H9 (cell line): ENCODE results near the gene BRI3. TPM values are rescaled to one million over a fixed set of nuclear protein-coding genes. Genes with fewer than 3 reads are reported as not detected.

Experiments
- DNase-seq: peaks from one replicate; pipeline ENCODE4 v3.0.0-alpha.2; 2017
- H2AFZ ChIP-seq: one replicate; pipeline ENCODE4 v1.6.1; 2013; ENCODE audit warnings: mild to moderate bottlenecking, low read length, control low read depth, moderate library complexity
- H2AK5ac ChIP-seq: 2 replicates; pipeline ENCODE4 v1.6.1; 2013; ENCODE audit warnings: low read length, control low read depth, mixed read lengths; ENCODE audit not compliant: insufficient read length
- H2BK120ac ChIP-seq: one replicate; pipeline ENCODE4 v1.6.1; 2013; ENCODE audit warnings: low read depth, mild to moderate bottlenecking, low read length, control low read depth, inconsistent platforms; ENCODE audit not compliant: poor library complexity, severe bottlenecking
- H2BK12ac ChIP-seq: 2 replicates; pipeline ENCODE4 v1.6.1; 2013; ENCODE audit warnings: low read length, control low read depth, mixed read lengths, low read depth; ENCODE audit not compliant: insufficient read length
- H2BK15ac ChIP-seq: 2 replicates; pipeline ENCODE4 v1.6.1; 2013; ENCODE audit warnings: low read depth, low read length, control low read depth
- H2BK20ac ChIP-seq: one replicate; pipeline ENCODE4 v1.6.1; 2013; ENCODE audit warnings: low read depth, mild to moderate bottlenecking, low read length, control low read depth, inconsistent platforms; ENCODE audit not compliant: poor library complexity, severe bottlenecking
- H2BK5ac ChIP-seq: 2 replicates; pipeline ENCODE4 v1.6.1; 2013; ENCODE audit warnings: low read length, control low read depth, mixed read lengths; ENCODE audit not compliant: insufficient read length
- H3K14ac ChIP-seq: 2 replicates; pipeline ENCODE4 v1.6.1; 2013; ENCODE audit warnings: low read length, control low read depth; ENCODE audit not compliant: insufficient read depth
- H3K18ac ChIP-seq: 2 replicates; pipeline ENCODE4 v1.6.1; 2013; ENCODE audit warnings: low read depth, mild to moderate bottlenecking, mixed read lengths, low read length, control low read depth; ENCODE audit not compliant: insufficient read length
- H3K23ac ChIP-seq: 2 replicates; pipeline ENCODE4 v1.6.1; 2013; ENCODE audit warnings: low read length, control low read depth, mixed read lengths, low read depth; ENCODE audit not compliant: insufficient read length
- H3K23me2 ChIP-seq: 2 replicates; pipeline ENCODE4 v1.6.1; 2013; ENCODE audit warnings: low read depth, mild to moderate bottlenecking, mixed read lengths, low read length, control low read depth; ENCODE audit not compliant: insufficient read length, poor library complexity, severe bottlenecking
- H3K27ac ChIP-seq: 2 replicates; pipeline ENCODE4 v1.5.1; 2013; ENCODE audit warnings: low read length, control low read depth, mixed read lengths, low read depth; ENCODE audit not compliant: insufficient read length
- H3K27me3 ChIP-seq: 2 replicates; pipeline ENCODE4 v1.6.1; 2013; ENCODE audit warnings: low read length, control low read depth, inconsistent platforms; ENCODE audit not compliant: insufficient read depth
- H3K4ac ChIP-seq: 2 replicates; pipeline ENCODE4 v1.6.1; 2013; ENCODE audit warnings: low read depth, mild to moderate bottlenecking, control low read depth, inconsistent platforms, low read length, moderate library complexity
- H3K4me1 ChIP-seq: 2 replicates; pipeline ENCODE4 v1.6.1; 2013; ENCODE audit warnings: low read length, control low read depth, inconsistent platforms; ENCODE audit not compliant: insufficient read depth
- H3K4me2 ChIP-seq: 2 replicates; pipeline ENCODE4 v1.6.1; 2013; ENCODE audit warnings: low read length, control low read depth, mixed read lengths; ENCODE audit not compliant: insufficient read length, insufficient read depth
- H3K56ac ChIP-seq: 2 replicates; pipeline ENCODE4 v1.6.1; 2013; ENCODE audit warnings: low read depth, mild to moderate bottlenecking, mixed read lengths, low read length, control low read depth; ENCODE audit not compliant: insufficient read length
- H3K79me1 ChIP-seq: 2 replicates; pipeline ENCODE4 v1.6.1; 2013; ENCODE audit warnings: low read depth, mild to moderate bottlenecking, moderate library complexity, low read length, control low read depth, inconsistent platforms; ENCODE audit not compliant: insufficient read depth, poor library complexity, severe bottlenecking
- H3K79me2 ChIP-seq: 2 replicates; pipeline ENCODE4 v1.6.1; 2013; ENCODE audit warnings: low read length, control low read depth, inconsistent platforms; ENCODE audit not compliant: insufficient read depth
- H3K9ac ChIP-seq: 2 replicates; pipeline ENCODE4 v1.6.1; 2013; ENCODE audit warnings: low read length, control low read depth, mixed read lengths; ENCODE audit not compliant: insufficient read length; ENCODE audit errors: extremely low read depth
- H3K9me3 ChIP-seq: one replicate; pipeline ENCODE4 v1.6.1; 2013; ENCODE audit warnings: low read depth, low read length, inconsistent platforms; ENCODE audit not compliant: control insufficient read depth
- H3T11ph ChIP-seq: one replicate; pipeline ENCODE4 v1.6.1; 2013; ENCODE audit warnings: mild to moderate bottlenecking, low read length, control low read depth, inconsistent platforms
- H4K20me1 ChIP-seq: one replicate; pipeline ENCODE4 v1.6.1; 2013; ENCODE audit not compliant: control insufficient read depth, insufficient read length, insufficient read depth
- H4K5ac ChIP-seq: 2 replicates; pipeline ENCODE4 v1.6.1; 2013; ENCODE audit warnings: low read depth, mild to moderate bottlenecking, mixed read lengths, low read length, control low read depth; ENCODE audit not compliant: insufficient read length
- H4K8ac ChIP-seq: replicated peaks from 2 replicates; pipeline ENCODE4 v1.6.1; 2013; ENCODE audit warnings: low read length, control low read depth, mixed read lengths, low read depth; ENCODE audit not compliant: insufficient read length
- H4K91ac ChIP-seq: 2 replicates; pipeline ENCODE4 v1.6.1; 2013; ENCODE audit warnings: low read depth, mild to moderate bottlenecking, moderate library complexity, mixed read lengths, low read length, control low read depth; ENCODE audit not compliant: insufficient read length
- H3K27ac Mint-ChIP-seq, 3 experiments: 2 replicates in 2 of 3; 3 replicates in 1 of 3; pipeline ENCODE4 v1.8.0; 2020 to 2021; ENCODE audit warnings: mixed read lengths in 3 of 3, mild to moderate bottlenecking in 1 of 3, moderate library complexity in 1 of 3
- H3K27me3 Mint-ChIP-seq: 2 replicates; pipeline ENCODE4 v1.8.0; 2021; ENCODE audit warnings: low read depth, mild to moderate bottlenecking, moderate library complexity, mixed read lengths
- H3K36me3 Mint-ChIP-seq, 3 experiments: 2 replicates in 2 of 3; 3 replicates in 1 of 3; pipeline ENCODE4 v1.8.0; 2020 to 2021; ENCODE audit warnings: low read depth in 3 of 3, mixed read lengths in 3 of 3; ENCODE audit not compliant: insufficient read depth in 1 of 3
- H3K4me1 Mint-ChIP-seq, 2 experiments: 2 replicates each; pipeline ENCODE4 v1.8.0; 2020; ENCODE audit warnings: mixed read lengths in 2 of 2
- H3K4me3 Mint-ChIP-seq, 2 experiments: 2 replicates in 1 of 2; 3 replicates in 1 of 2; pipeline ENCODE4 v1.8.0; 2020 to 2021; ENCODE audit warnings: mild to moderate bottlenecking in 2 of 2, mixed read lengths in 2 of 2, moderate library complexity in 1 of 2
- H3K9me3 Mint-ChIP-seq, 2 experiments: 2 replicates in 1 of 2; 3 replicates in 1 of 2; pipeline ENCODE4 v1.8.0; 2020; ENCODE audit warnings: mild to moderate bottlenecking in 2 of 2, mixed read lengths in 2 of 2, moderate library complexity in 1 of 2
- WGBS: extraction: QIAGEN DNeasy Blood & Tissue Kit; methylation state at CpG from one replicate; pipeline ENCODE4 v1.1.7; 2013; ENCODE audit warnings: missing lambda C conversion rate, low lambda C conversion rate, mixed read lengths; ENCODE audit not compliant: insufficient read length; ENCODE audit errors: extremely low coverage; 5-methylcytosine and 5-hydroxymethylcytosine counted together
- total RNA-seq: library from RNA; stranded (reverse); gene quantifications from 2 replicates; pipeline ENCODE4 v1.2.1, GENCODE V29; 2021
- TF ChIP-seq, protein P1 (sequence below): fragments of 200-600 bp; sonication (generic); conservative IDR thresholded peaks from 3 replicates; pipeline ENCODE4 v1.8.0; 2021; ENCODE audit warnings: antibody characterized with exemption, mild to moderate bottlenecking

Gene BRI3
- total RNA-seq, 1 experiment from 2014 or later: 102 TPM

DNA sequence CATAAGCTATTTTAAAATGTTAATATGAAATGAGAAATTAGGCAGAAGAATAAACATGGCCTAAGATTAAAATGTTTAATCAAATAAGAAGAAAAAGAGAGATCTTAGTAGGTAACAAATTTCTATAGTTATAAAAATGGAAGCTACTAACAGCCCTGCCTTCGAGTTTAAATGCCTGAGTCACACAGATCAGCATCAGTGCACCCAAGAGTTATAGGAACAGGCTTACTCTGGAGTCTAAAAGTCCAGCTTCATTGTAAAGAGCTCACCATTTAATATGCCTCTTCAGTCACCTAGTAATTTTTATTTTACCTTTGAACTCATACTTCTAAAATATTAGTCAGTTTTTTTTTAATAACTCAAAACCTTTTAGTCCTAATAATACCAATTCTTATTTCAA, 52.6 kb downstream of the BRI3 start:
- Histone ChIP-seq H3K9ac (no peak overlapping the region), H3K4me2 (no peak overlapping the region), H3K56ac (no peak overlapping the region), H3K79me2 (0 out of 2 replicates have a peak, but pooled peaks cover 1% of the 10 kb centered on the region), H3K18ac (no peak overlapping the region), H3K4me1 (no peaks in the 10 kb centered on the region), H3K9me3 (no peaks in the 10 kb centered on the region), H4K20me1 (no peaks in the 10 kb centered on the region), H2BK20ac (no peak overlapping the region), H2BK12ac (no peak overlapping the region), H3K79me1 (peaks cover 3% of the 10 kb centered on the region), H3K27me3 (no peaks in the 10 kb centered on the region), H2BK15ac (no peak overlapping the region), H3K4ac (no peak overlapping the region), H3K27ac (no peak overlapping the region), H3T11ph (no peak overlapping the region), H2BK5ac (no peak overlapping the region), H3K14ac (no peak overlapping the region), H4K8ac (no peak overlapping the region), H4K5ac (no peak overlapping the region), H3K23ac (no peak overlapping the region), H3K23me2 (no peaks in the 10 kb centered on the region), H4K91ac (no peak overlapping the region), H2AK5ac (no peak overlapping the region), H2AFZ (no peak overlapping the region), H2BK120ac (no peak overlapping the region)
- Mint-ChIP-seq H3K27me3 (no peaks in the 10 kb centered on the region), H3K4me3 (no peak overlapping the region), H3K27ac (no peak overlapping the region), H3K4me1 (peaks cover 10 to 11% of the 10 kb centered on the region in 2 experiments), H3K36me3 (peaks cover 22 to 33% (median 24%) of the 10 kb centered on the region in 3 experiments), H3K9me3 (peaks cover 17 to 19% of the 10 kb centered on the region in 2 experiments)
- DNase-seq: no peak
- no CpG with 5 or more reads among the region's 1 CpG for WGBS
- TF ChIP-seq, protein P1, sequence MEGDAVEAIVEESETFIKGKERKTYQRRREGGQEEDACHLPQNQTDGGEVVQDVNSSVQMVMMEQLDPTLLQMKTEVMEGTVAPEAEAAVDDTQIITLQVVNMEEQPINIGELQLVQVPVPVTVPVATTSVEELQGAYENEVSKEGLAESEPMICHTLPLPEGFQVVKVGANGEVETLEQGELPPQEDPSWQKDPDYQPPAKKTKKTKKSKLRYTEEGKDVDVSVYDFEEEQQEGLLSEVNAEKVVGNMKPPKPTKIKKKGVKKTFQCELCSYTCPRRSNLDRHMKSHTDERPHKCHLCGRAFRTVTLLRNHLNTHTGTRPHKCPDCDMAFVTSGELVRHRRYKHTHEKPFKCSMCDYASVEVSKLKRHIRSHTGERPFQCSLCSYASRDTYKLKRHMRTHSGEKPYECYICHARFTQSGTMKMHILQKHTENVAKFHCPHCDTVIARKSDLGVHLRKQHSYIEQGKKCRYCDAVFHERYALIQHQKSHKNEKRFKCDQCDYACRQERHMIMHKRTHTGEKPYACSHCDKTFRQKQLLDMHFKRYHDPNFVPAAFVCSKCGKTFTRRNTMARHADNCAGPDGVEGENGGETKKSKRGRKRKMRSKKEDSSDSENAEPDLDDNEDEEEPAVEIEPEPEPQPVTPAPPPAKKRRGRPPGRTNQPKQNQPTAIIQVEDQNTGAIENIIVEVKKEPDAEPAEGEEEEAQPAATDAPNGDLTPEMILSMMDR: no peak
